ENCODE measurements around the gene LRRC45. TPM values are rescaled to one million over a fixed set of nuclear protein-coding genes. Genes with fewer than 3 reads are reported as not detected.

LRRC45 gene
- total and polyA plus RNA-seq, 2 experiments from 2014 or later = 16.1 to 40.7 TPM

DNA sequence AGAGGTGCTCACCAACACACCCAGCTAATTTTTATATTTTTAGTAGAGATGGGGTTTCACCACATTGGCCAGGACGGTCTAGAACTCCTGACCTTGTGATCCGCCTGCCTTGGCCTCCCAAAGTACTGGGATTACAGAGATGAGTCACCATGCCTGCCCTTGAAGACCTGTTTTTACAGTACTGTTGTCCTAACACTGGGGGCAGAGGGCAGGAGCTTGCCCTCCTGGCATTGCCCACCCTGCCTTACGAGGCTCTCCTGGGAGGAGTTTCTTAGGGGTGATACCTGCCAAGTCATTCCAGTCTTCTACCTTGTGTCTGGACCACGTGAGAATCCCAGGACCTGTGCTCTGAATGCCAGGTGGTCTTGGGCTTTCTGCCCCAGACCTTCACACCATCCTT lies 43.0 kb upstream of the LRRC45 start:
- peaks cover 41% of the 10 kb centered on the region for H3K36me3 Mint-ChIP-seq (ENCODE audit: low read depth)
- Histone ChIP-seq H4K20me1 (replicated peaks; ENCODE audit: insufficient read depth) (no peaks in the 10 kb centered on the region; the same call in 1 of the 2 replicates), H3K79me2 (replicated peaks; ENCODE audit: insufficient read depth) (peaks cover 9% of the 10 kb centered on the region), H3K27ac (ENCODE audit: low read depth) (no peak overlapping the region), H3K4me1 (ENCODE audit: insufficient read depth) (no peaks in the 10 kb centered on the region), H3F3A (replicated peaks; ENCODE audit: low read depth) (peaks cover 4% of the 10 kb centered on the region; the same call in 1 of the 2 replicates), H3K36me3 (ENCODE audit: insufficient read depth) (peaks cover 4% of the 10 kb centered on the region; the same call in 1 of the 2 replicates), H3K9me2 (ENCODE audit: insufficient read depth) (no peaks in the 10 kb centered on the region), H3K27me3 (ENCODE audit: insufficient read depth) (peaks cover 20% of the 10 kb centered on the region), H2AFZ (no peak overlapping the region), H3K4me2 (no peak overlapping the region), H3K4me3 (no peak overlapping the region)
- no peak overlapping the region; the same call in 2 of the 3 replicates for H3K4me3 Mint-ChIP-seq
- no peak overlapping the region for H3K27ac Mint-ChIP-seq
- peaks cover 6% of the 10 kb centered on the region; the same call in 2 of the 3 replicates for H3K4me1 Mint-ChIP-seq
- H3K27me3 Mint-ChIP-seq (ENCODE audit: insufficient read depth, low read depth, poor library complexity) = peaks cover 22% of the 10 kb centered on the region
- no peak for ATAC-seq
- peaks cover under 1% of the 10 kb centered on the region; the same call in 1 of the 3 replicates for H3K9me3 Mint-ChIP-seq
- TF ChIP-seq ZNF331 (CRISPR knock-in tag; IDR thresholded peaks at IDR 0.05; ENCODE audit: low read depth) = no peak
- TF ChIP-seq NANOG (IDR thresholded peaks at IDR 0.05; ENCODE audit: borderline replicate concordance) = no peak
- TF ChIP-seq JUNB (IDR thresholded peaks at IDR 0.05; ENCODE audit: unreplicated experiment) = no peak
- no peak for DNase-seq (ENCODE audit: low spot score)

DNA sequence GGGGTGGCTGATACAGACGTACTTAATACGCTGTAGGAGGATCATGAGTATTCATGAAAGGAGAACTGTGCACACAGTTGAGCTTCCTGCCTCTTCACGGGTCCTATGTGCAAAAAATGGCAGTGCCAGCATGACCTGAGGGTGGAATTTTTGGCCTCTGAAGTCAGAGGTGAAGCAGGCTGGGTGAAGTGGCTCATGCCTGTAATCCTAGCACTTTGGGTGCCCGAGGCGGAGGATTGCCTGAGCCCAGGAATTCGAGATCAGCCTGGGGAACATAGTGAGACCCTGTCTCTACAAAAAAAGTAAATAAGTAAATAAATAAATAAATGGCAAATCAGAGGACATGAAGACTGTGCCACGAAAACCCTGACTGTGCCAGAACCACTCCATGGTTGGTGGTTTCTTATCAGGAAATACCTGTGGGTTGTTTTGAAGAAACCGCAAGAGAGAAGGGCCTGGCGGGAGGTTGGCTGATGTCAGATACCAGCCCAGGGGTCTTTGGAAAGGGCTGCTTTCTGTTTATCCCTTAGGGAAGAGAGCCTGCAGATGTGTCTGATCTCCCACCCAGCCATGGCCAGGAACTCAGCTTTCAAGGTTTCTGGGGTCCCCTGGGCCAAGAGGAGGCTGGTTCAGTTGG lies 42.3 kb upstream of the LRRC45 start:
- H2AFZ ChIP-seq = no peak overlapping the region
- no peak overlapping the region for H3K27ac ChIP-seq (ENCODE audit: low read depth)
- peaks cover 13% of the 10 kb centered on the region for H3K27me3 ChIP-seq (ENCODE audit: insufficient read depth)
- no peak for DNase-seq (ENCODE audit: low spot score)
- H3K4me3 ChIP-seq = no peak overlapping the region
- no peaks in the 10 kb centered on the region for H3K9me2 ChIP-seq (ENCODE audit: insufficient read depth)
- no peak overlapping the region for H3K4me2 ChIP-seq
- H3K4me1 ChIP-seq (ENCODE audit: insufficient read depth) = no peaks in the 10 kb centered on the region
- no peaks in the 10 kb centered on the region; the same call in 1 of the 2 replicates for H4K20me1 ChIP-seq (replicated peaks; ENCODE audit: insufficient read depth)
- Mint-ChIP-seq H3K4me1 (peaks cover 6% of the 10 kb centered on the region; the same call in 2 of the 3 replicates), H3K9me3 (no peaks in the 10 kb centered on the region), H3K27me3 (ENCODE audit: insufficient read depth, low read depth, poor library complexity) (peaks cover 21% of the 10 kb centered on the region), H3K4me3 (no peak overlapping the region), H3K36me3 (ENCODE audit: low read depth) (peaks cover 47% of the 10 kb centered on the region), H3K27ac (no peak overlapping the region)
- H3K36me3 ChIP-seq (ENCODE audit: insufficient read depth) = peaks cover 4% of the 10 kb centered on the region; the same call in 1 of the 2 replicates
- peaks cover 9% of the 10 kb centered on the region for H3K79me2 ChIP-seq (replicated peaks; ENCODE audit: insufficient read depth)
- ATAC-seq = no peak
- peaks cover 4% of the 10 kb centered on the region; the same call in 1 of the 2 replicates for H3F3A ChIP-seq (replicated peaks; ENCODE audit: low read depth)
- TF ChIP-seq ZNF114 (CRISPR knock-in tag; IDR thresholded peaks at IDR 0.05) (no peak), CREB1 (CRISPR knock-in tag; IDR thresholded peaks at IDR 0.05; ENCODE audit: low read depth) (no peak)
- TF ChIP-seq, protein P1, sequence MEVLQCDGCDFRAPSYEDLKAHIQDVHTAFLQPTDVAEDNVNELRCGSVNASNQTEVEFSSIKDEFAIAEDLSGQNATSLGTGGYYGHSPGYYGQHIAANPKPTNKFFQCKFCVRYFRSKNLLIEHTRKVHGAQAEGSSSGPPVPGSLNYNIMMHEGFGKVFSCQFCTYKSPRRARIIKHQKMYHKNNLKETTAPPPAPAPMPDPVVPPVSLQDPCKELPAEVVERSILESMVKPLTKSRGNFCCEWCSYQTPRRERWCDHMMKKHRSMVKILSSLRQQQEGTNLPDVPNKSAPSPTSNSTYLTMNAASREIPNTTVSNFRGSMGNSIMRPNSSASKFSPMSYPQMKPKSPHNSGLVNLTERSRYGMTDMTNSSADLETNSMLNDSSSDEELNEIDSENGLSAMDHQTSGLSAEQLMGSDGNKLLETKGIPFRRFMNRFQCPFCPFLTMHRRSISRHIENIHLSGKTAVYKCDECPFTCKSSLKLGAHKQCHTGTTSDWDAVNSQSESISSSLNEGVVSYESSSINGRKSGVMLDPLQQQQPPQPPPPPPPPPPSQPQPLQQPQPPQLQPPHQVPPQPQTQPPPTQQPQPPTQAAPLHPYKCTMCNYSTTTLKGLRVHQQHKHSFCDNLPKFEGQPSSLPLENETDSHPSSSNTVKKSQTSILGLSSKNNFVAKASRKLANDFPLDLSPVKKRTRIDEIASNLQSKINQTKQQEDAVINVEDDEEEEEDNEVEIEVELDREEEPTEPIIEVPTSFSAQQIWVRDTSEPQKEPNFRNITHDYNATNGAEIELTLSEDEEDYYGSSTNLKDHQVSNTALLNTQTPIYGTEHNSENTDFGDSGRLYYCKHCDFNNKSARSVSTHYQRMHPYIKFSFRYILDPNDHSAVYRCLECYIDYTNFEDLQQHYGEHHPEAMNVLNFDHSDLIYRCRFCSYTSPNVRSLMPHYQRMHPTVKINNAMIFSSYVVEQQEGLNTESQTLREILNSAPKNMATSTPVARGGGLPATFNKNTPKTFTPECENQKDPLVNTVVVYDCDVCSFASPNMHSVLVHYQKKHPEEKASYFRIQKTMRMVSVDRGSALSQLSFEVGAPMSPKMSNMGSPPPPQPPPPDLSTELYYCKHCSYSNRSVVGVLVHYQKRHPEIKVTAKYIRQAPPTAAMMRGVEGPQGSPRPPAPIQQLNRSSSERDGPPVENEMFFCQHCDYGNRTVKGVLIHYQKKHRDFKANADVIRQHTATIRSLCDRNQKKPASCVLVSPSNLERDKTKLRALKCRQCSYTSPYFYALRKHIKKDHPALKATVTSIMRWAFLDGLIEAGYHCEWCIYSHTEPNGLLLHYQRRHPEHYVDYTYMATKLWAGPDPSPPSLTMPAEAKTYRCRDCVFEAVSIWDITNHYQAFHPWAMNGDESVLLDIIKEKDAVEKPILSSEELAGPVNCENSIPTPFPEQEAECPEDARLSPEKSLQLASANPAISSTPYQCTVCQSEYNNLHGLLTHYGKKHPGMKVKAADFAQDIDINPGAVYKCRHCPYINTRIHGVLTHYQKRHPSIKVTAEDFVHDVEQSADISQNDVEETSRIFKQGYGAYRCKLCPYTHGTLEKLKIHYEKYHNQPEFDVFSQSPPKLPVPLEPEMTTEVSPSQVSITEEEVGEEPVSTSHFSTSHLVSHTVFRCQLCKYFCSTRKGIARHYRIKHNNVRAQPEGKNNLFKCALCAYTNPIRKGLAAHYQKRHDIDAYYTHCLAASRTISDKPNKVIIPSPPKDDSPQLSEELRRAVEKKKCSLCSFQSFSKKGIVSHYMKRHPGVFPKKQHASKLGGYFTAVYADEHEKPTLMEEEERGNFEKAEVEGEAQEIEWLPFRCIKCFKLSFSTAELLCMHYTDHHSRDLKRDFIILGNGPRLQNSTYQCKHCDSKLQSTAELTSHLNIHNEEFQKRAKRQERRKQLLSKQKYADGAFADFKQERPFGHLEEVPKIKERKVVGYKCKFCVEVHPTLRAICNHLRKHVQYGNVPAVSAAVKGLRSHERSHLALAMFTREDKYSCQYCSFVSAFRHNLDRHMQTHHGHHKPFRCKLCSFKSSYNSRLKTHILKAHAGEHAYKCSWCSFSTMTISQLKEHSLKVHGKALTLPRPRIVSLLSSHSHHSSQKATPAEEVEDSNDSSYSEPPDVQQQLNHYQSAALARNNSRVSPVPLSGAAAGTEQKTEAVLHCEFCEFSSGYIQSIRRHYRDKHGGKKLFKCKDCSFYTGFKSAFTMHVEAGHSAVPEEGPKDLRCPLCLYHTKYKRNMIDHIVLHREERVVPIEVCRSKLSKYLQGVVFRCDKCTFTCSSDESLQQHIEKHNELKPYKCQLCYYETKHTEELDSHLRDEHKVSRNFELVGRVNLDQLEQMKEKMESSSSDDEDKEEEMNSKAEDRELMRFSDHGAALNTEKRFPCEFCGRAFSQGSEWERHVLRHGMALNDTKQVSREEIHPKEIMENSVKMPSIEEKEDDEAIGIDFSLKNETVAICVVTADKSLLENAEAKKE (CRISPR knock-in tag; IDR thresholded peaks at IDR 0.05) = no peak
- TF ChIP-seq, protein P2, sequence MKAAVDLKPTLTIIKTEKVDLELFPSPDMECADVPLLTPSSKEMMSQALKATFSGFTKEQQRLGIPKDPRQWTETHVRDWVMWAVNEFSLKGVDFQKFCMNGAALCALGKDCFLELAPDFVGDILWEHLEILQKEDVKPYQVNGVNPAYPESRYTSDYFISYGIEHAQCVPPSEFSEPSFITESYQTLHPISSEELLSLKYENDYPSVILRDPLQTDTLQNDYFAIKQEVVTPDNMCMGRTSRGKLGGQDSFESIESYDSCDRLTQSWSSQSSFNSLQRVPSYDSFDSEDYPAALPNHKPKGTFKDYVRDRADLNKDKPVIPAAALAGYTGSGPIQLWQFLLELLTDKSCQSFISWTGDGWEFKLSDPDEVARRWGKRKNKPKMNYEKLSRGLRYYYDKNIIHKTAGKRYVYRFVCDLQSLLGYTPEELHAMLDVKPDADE (IDR thresholded peaks at IDR 0.05) = no peak
- TF ChIP-seq, protein P3, sequence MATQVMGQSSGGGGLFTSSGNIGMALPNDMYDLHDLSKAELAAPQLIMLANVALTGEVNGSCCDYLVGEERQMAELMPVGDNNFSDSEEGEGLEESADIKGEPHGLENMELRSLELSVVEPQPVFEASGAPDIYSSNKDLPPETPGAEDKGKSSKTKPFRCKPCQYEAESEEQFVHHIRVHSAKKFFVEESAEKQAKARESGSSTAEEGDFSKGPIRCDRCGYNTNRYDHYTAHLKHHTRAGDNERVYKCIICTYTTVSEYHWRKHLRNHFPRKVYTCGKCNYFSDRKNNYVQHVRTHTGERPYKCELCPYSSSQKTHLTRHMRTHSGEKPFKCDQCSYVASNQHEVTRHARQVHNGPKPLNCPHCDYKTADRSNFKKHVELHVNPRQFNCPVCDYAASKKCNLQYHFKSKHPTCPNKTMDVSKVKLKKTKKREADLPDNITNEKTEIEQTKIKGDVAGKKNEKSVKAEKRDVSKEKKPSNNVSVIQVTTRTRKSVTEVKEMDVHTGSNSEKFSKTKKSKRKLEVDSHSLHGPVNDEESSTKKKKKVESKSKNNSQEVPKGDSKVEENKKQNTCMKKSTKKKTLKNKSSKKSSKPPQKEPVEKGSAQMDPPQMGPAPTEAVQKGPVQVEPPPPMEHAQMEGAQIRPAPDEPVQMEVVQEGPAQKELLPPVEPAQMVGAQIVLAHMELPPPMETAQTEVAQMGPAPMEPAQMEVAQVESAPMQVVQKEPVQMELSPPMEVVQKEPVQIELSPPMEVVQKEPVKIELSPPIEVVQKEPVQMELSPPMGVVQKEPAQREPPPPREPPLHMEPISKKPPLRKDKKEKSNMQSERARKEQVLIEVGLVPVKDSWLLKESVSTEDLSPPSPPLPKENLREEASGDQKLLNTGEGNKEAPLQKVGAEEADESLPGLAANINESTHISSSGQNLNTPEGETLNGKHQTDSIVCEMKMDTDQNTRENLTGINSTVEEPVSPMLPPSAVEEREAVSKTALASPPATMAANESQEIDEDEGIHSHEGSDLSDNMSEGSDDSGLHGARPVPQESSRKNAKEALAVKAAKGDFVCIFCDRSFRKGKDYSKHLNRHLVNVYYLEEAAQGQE (IDR thresholded peaks at IDR 0.05; ENCODE audit: unreplicated experiment) = no peak
